ENCODE results near the gene TTC7B.

Gene TTC7B

DNA sequence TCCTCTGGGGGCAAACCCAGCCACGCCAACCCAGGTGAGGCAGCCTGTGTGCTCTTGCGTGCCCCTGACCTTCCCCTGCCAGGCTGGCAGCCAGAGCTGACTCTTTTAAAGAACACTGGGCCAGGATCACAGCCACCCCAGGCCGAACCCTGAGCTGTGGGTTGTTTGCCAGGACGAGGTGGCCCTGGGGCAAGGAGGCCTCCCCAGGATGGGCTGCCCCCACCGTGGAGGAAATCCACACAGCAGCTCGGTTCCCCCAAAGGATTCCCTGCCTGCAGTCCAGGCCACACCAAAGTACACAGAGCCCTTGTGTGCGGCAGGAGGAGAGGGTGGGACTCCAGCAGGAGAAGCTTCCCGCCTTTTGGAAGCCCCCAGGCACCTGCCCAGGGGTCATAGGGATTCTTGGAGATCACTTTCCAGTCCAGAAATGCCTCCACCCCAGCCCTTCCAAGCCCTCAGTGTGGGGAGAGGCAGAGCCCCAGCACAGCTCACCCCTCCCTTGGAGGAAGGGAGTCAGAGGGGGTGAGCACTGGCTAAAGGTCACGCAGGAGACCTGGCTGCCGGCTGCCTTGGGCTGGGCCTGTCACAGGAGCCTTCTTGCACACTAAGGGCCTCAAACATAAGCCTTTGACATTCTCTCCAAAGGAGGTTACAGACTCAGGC is 303.8 kb downstream of the TTC7B start:
- DNase-seq, result peak in 5 of 42 donors; percentile 5 to 41 (median 34)

GRCh38 chr14:90511795-90512328 is 304.4 kb downstream of the TTC7B start:
- peak in 12 of 42 donors; percentile 26 to 73 (median 58) for DNase-seq
- intact Hi-C loops (cut with DNase I), result loop anchor here (10.0 kb wide), 1 partner anchor 107 kb away; no protein-coding TSS in a partner anchor

More for the DNA sequence above, 303.8 kb downstream of the TTC7B start:
- intact Hi-C loops (cut with DNase I), result loop anchor here (10.0 kb wide), 1 partner anchor 108 kb away; no protein-coding TSS in a partner anchor

- intact Hi-C loops (cut with DNase I), result loop anchor here (10.0 kb wide), 1 partner anchor 106 kb away; no protein-coding TSS in a partner anchor
- DNase-seq, result no peak
Measured at GRCh38 chr14:90511252-90511651, 305.0 kb downstream of the TTC7B start.

GRCh38 chr14:90510159-90510558 is 306.1 kb downstream of the TTC7B start:
- peak in 34 of 42 donors; percentile 30 to 83 (median 62) for DNase-seq
- intact Hi-C loops (cut with DNase I), result loop anchor here (10.0 kb wide), 1 partner anchor 105 kb away; no protein-coding TSS in a partner anchor

DNA sequence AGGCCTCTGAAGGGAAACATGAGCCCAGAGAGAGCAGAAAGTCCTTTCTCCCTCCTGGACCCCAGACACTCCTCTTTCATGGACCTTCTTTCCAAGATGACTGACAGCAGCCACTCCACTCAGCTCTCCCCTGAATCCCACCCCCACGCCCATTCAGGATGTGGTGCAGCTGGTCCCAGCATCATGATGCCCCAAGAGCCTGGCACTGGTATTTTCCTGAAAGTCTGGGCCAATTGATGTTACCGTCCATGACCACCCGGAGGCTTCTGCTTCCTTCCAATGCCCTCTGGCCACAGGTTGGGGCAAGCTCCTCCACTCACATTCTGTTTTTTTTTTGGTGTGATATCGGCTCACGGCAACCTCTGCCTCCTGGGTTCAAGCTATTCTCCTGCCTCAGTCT is 306.8 kb downstream of the TTC7B start:
- intact Hi-C loops (cut with DNase I), result no loop called here
- no peak for DNase-seq

DNA sequence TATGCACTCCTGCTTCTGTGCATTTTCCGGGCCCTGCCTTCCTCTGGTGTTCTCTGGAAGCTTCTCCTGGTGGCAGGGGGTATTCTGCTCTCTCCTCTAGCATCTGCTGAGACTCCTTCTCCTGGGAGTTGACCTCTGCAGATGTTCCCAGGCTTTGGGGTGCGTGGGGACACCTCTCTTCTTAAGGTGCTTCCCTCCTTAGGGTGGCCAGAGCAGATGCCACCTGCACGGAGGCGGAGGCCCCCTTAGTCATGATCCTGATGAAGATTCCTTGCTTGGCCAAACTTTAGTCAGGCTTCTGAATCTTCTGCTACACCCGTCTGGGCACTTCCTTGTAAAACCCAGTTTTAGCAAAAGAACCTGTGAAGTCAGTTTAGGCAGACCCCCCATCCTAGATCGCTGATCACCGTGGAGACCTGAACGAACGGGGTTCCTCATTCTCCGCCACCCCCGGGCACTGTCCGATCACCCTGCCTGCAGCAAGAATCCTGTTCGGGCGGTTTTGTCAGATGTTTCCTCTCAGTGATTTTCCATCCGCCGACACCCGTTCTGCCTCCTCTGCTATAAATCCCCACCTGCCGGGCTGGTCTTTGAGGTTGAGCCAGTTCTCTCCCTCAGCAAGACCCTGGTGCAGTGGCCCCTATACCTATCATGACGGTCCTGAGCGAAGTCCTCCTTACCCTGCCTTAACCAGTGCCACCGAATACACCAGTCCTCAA is 307.5 kb downstream of the TTC7B start:
- intact Hi-C loops (cut with DNase I), result no loop called here
- DNase-seq, result no peak

GRCh38 chr14:90508036-90508435 is 308.2 kb downstream of the TTC7B start:
- no peak for DNase-seq
- intact Hi-C loops (cut with DNase I), result no loop called here

- intact Hi-C loops (cut with DNase I), result no loop called here
- no peak for DNase-seq
Measured at GRCh38 chr14:90507428-90507827, 308.8 kb downstream of the TTC7B start.

DNA sequence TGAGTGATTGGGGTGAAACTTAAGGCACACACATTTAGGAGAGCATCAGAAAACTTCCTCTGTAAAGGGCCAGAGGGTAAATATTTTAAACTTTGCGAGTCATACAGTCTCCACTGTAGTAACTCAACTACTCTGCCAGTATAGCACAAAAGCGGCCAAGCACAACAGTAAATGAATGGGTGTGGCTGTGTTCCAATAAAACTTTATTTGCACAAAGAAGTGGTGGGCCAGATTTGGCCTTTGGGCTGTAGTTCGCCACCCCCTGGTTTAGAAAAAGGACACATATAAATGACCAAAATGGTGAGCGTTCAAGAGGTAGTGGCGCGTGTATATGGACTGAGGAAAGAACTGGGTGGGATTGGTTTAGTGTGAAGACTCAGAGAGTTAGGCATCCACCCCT is 309.5 kb downstream of the TTC7B start:
- intact Hi-C loops (cut with DNase I), result no loop called here
- DNase-seq, result no peak

GRCh38 chr14:90505531-90505930 is 310.7 kb downstream of the TTC7B start:
- peak in 13 of 42 donors; percentile 17 to 67 (median 46) for DNase-seq
- intact Hi-C loops (cut with DNase I), result no loop called here

DNA sequence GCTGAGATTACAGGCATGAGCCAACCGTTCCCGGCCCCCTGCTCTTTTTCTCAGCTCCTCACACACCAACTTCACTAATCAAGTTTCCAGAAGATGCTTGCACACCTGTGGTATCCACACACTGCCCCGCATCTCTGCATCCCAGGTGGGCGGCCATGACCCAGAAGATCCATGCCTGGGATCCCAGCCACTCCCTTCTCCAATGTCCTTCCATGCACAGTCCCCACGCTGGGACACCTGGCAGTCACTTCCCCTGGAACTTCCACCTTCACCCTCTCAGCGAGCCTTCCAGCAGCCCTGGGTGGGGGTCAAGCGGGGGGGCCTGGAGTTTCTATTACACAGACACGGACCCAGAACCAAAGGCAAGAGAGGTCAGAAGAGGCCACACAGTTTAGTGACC is 311.6 kb downstream of the TTC7B start:
- peak in 1 of 42 donors; percentile 20 for DNase-seq
- intact Hi-C loops (cut with DNase I), result no loop called here

- no peak for DNase-seq
- intact Hi-C loops (cut with DNase I), result no loop called here
Measured at GRCh38 chr14:90503582-90503981, 312.6 kb downstream of the TTC7B start.

GRCh38 chr14:90502760-90503159 is 313.5 kb downstream of the TTC7B start:
- intact Hi-C loops (cut with DNase I), result no loop called here

GRCh38 chr14:90500665-90501370 is 315.4 kb downstream of the TTC7B start:
- peak in 2 of 42 donors; percentile 22 to 25 for DNase-seq

More at GRCh38 chr14:90502760-90503159, 313.5 kb downstream of the TTC7B start:
- no peak for DNase-seq

DNA sequence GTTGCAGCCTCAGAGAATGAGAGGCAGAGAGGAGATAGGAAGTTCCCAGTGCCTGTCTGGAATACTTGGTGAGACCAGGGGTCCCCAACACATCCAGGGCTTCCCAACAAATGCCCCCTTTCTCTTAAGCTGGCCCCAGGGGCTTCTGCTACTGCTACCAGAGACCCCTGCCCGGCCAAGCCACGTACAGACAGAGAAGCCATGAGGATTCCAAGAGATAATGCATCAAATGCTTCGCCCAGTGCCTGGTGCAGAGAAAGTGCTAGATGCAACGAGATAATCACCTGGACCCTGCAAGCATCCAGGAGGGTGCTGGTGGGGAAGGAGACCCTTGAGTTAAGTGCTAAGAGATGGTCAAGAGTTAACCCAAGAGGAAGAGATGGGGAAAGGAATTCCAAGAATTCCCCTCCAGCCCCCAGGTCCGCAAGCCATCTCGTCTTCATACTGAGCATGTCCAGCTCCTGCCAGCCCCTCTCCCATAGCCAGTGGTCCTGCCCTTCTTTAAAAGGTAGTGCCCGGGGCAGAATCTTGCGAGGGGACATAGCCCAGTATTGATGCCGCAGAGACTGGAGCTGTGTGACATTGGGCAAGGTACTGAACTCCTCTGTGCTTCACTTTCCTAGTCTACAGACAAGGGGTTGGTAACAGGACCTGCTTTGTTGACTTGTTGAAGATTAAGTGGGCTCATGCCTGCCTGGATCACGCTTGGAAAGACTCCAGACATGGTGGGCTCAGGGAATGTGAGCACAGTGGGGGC is 316.1 kb downstream of the TTC7B start:
- intact Hi-C loops (cut with DNase I), result no loop called here
- peak in 5 of 42 donors; percentile 2 to 20 (median 5) for DNase-seq

More at GRCh38 chr14:90500665-90501370, 315.4 kb downstream of the TTC7B start:
- intact Hi-C loops (cut with DNase I), result no loop called here

DNA sequence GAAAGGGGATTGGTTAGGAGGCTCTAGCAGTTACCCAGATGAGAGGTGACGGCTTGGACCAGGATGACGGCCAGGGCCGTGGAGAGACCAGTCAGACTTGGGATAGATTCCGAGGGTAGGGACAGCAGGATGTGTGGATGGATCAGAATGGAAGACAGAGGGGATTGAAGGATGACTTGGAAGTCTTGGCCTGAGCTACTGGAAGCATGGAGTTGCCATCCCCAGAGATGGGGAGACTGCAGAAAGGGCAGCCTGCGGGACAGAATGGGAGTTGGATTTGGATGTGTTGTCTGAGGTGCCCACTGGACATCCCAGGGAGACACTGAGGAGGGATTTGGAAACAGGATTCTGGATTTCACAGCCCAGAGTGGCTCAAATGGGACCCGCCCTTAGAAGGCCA is 317.1 kb downstream of the TTC7B start:
- intact Hi-C loops (cut with DNase I), result no loop called here
- peak in 4 of 42 donors; percentile 1 to 23 (median 15) for DNase-seq

- no peak for DNase-seq
- intact Hi-C loops (cut with DNase I), result no loop called here
Measured at GRCh38 chr14:90498198-90498597, 318.0 kb downstream of the TTC7B start.

- intact Hi-C loops (cut with DNase I), result no loop called here
- DNase-seq, result peak in 2 of 42 donors; percentile 5 to 12
Measured at GRCh38 chr14:90496379-90496778, 319.9 kb downstream of the TTC7B start.

All from head of caudate nucleus (tissue), 42 donors.